Kidney (tissue), 14 donors: ENCODE results near the gene AKNAD1. TPM values are rescaled to one million over a fixed set of nuclear protein-coding genes. Genes with fewer than 3 reads are reported as not detected.

Experiments used
- DNase-seq, 5 donors: peaks; one replicate each; pipeline ENCODE4 v3.0.0-alpha.2; 2013 to 2020
- FAIRE-seq: peaks from 2 replicates; lab custom pipeline; 2012; peaks lifted over from hg19 to GRCh38; lab: Jason Lieb, UNC
- H3K27ac ChIP-seq, 2 donors: one replicate each; pipeline ENCODE4 v1.7.0; 2013; ENCODE audit warnings: low read depth in 2 of 2, low read length in 2 of 2, inconsistent platforms in 1 of 2
- H3K27me3 ChIP-seq: one replicate; pipeline ENCODE4 v1.7.1; 2013; ENCODE audit warnings: low read length, inconsistent platforms; ENCODE audit not compliant: control insufficient read depth, insufficient read depth
- H3K36me3 ChIP-seq, 3 donors: one replicate each; pipeline versions ENCODE4 v1.7.0 to v1.7.1; 2013; ENCODE audit warnings: low read length in 3 of 3, control low read depth in 1 of 3, inconsistent platforms in 1 of 3; ENCODE audit not compliant: insufficient read depth in 3 of 3, control insufficient read depth in 2 of 3
- H3K4me1 ChIP-seq, 3 donors: one replicate each; pipeline versions ENCODE4 v1.7.0 to v1.7.1; 2013; ENCODE audit warnings: low read length in 3 of 3, inconsistent platforms in 1 of 3, low read depth in 1 of 3; ENCODE audit not compliant: control insufficient read depth in 2 of 3, insufficient read depth in 2 of 3
- H3K4me3 ChIP-seq, 3 donors: one replicate each; pipeline versions ENCODE4 v1.7.0 to v1.8.1; 2013; ENCODE audit warnings: low read length in 3 of 3, control low read depth in 1 of 3, inconsistent platforms in 1 of 3
- H3K9ac ChIP-seq, 3 donors: one replicate each; pipeline versions ENCODE4 v1.7.0 to v1.7.1; 2013; ENCODE audit warnings: low read length in 3 of 3, control low read depth in 1 of 3, inconsistent platforms in 1 of 3
- H3K9me3 ChIP-seq, 3 donors: one replicate each; pipeline versions ENCODE4 v1.7.0 to v1.7.1; 2013; ENCODE audit warnings: low read length in 3 of 3, control low read depth in 1 of 3, inconsistent platforms in 1 of 3; ENCODE audit not compliant: control insufficient read depth in 2 of 3, insufficient read depth in 1 of 3
- CTCF ChIP-seq: IDR thresholded peaks from 3 replicates; pipeline ENCODE4 v1.5.1; 2012; ENCODE audit warnings: mild to moderate bottlenecking, moderate library complexity, borderline replicate concordance; ENCODE audit not compliant: insufficient read depth; ENCODE audit errors: extremely low read depth
- intact Hi-C: fragments of 100-400 bp; cut with DNase I; formaldehyde crosslinking; loops from one replicate; pipeline ENCODE4 v1.11.1; 2022
- polyA plus RNA-seq: library from polyadenylated mRNA; stranded (reverse); fragments of 350-450 nt; fragmentation: Illumina TruSeq; extraction: RNeasy Lipid Tissue Mini Kit (QIAGEN cat#74804); gene quantifications from one replicate; pipeline ENCODE4 v1.2.3, GENCODE V29; 2014; ENCODE audit warnings: low read depth, low replicate concordance; ENCODE audit not compliant: insufficient read depth
- total RNA-seq: library from RNA; stranded (reverse); fragmentation: NEBNext Ultra II Directional; extraction: Animal tissue kit (Norgen Biotek cat#: 25700); gene quantifications from one replicate; pipeline ENCODE4 v1.2.1, GENCODE V29; 2021
- donor health status: control.
- donor health status: control.
- donor health status: control.
- donor health status: control.
- donor health status: control.
- donor health status: DM: yes; HTN: yes; CAD: no.
- donor health status: Normal renal cell carcinoma (clear cell type).

The AKNAD1 gene
- total and polyA plus RNA-seq, 2 donors from 2014 or later: not detected

- DNase-seq: no peak
- intact Hi-C loops: no loop called here
- no peaks in the 10 kb centered on the region for H3K9me3 ChIP-seq
- H3K4me3 ChIP-seq: peak overlapping the region; percentile 65 to 70 (median 66)
- H3K4me1 ChIP-seq: no peaks in the 10 kb centered on the region
- H3K27me3 ChIP-seq: no peaks in the 10 kb centered on the region
- no peaks in the 10 kb centered on the region for H3K36me3 ChIP-seq
- no peak overlapping the region for H3K27ac ChIP-seq
- FAIRE-seq: no peak
- TF ChIP-seq CTCF: no peak
- peak overlapping the region in 2 of 3 donors; percentile 28 to 37 for H3K9ac ChIP-seq
These were observed 21.2 kb upstream of the AKNAD1 start for GRCh38 chr1:108878160-108878469.

GRCh38 chr1:108877348-108878159 lies 20.7 kb upstream of the AKNAD1 start:
- Histone ChIP-seq H3K36me3 (no peaks in the 10 kb centered on the region), H3K9ac (peak overlapping the region; percentile 28 to 60 (median 37)), H3K9me3 (no peaks in the 10 kb centered on the region), H3K27ac (no peak overlapping the region), H3K4me1 (no peaks in the 10 kb centered on the region), H3K4me3 (peak overlapping the region; percentile 65 to 70 (median 66)), H3K27me3 (no peaks in the 10 kb centered on the region)
- DNase-seq: peak in 3 of 5 donors; percentile 17 to 63 (median 56)
- TF ChIP-seq CTCF: no peak
- intact Hi-C loops: no loop called here
- FAIRE-seq: no peak

- DNase-seq: no peak
- H3K27ac ChIP-seq: no peak overlapping the region
- intact Hi-C loops: no loop called here
- H3K36me3 ChIP-seq: no peaks in the 10 kb centered on the region
- no peaks in the 10 kb centered on the region for H3K27me3 ChIP-seq
- H3K9me3 ChIP-seq: no peaks in the 10 kb centered on the region
- no peaks in the 10 kb centered on the region for H3K4me1 ChIP-seq
- no peak overlapping the region for H3K9ac ChIP-seq
- TF ChIP-seq CTCF: no peak
- FAIRE-seq: no peak
- no peak overlapping the region for H3K4me3 ChIP-seq
These were observed 14.3 kb upstream of the AKNAD1 start for GRCh38 chr1:108871050-108871724.
